Lower leg skin (tissue), 4 donors: ENCODE data around the gene NELL1. TPM values are rescaled to one million over a fixed set of nuclear protein-coding genes. Genes with fewer than 3 reads are reported as not detected.

Experiments
- DNase-seq, 2 donors: peaks; one replicate each; pipeline ENCODE4 v3.0.0-alpha.2; 2019; ENCODE audit warnings: low spot score in 2 of 2
- H3K4me3 ChIP-seq: fragments of 200-600 bp; sonication (generic); 2 replicates; pipeline ENCODE4 v1.5.1; 2017; ENCODE audit warnings: mild to moderate bottlenecking, low read depth; ENCODE audit not compliant: poor library complexity, severe bottlenecking
- POLR2A ChIP-seq, 2 donors: fragments of 450-650 bp; IDR thresholded peaks; one replicate each; pipeline ENCODE4 v1.6.1; 2016 to 2017; ENCODE audit warnings: antibody characterized with exemption in 2 of 2, mild to moderate bottlenecking in 1 of 2, moderate library complexity in 1 of 2
- WGBS, 2 donors: methylation state at CpG; one replicate each; pipeline ENCODE4 v1.1.5; 2018; 5-methylcytosine and 5-hydroxymethylcytosine counted together
- intact Hi-C: fragments of 100-400 bp; cut with DNase I; formaldehyde crosslinking; loops from one replicate; pipeline ENCODE4 v1.15.0; 2023; ENCODE audit warnings: low total_unique reads
- total RNA-seq, 4 donors: library from RNA; depleted of rRNA; stranded (reverse); fragments of >200 nt; gene quantifications; one replicate each; pipeline ENCODE4 v1.1.0, GENCODE V29; 2016
- TF ChIP-seq, protein P1 (sequence below), 3 donors: fragments of 450-650 bp; IDR thresholded peaks; one replicate each; pipeline ENCODE4 v1.5.1; 2016; ENCODE audit warnings: antibody characterized with exemption in 3 of 3, mild to moderate bottlenecking in 3 of 3, moderate library complexity in 2 of 3

Gene NELL1
- total RNA-seq, 4 donors from 2014 or later = 0.12 to 0.29 (median 0.14) TPM

DNA sequence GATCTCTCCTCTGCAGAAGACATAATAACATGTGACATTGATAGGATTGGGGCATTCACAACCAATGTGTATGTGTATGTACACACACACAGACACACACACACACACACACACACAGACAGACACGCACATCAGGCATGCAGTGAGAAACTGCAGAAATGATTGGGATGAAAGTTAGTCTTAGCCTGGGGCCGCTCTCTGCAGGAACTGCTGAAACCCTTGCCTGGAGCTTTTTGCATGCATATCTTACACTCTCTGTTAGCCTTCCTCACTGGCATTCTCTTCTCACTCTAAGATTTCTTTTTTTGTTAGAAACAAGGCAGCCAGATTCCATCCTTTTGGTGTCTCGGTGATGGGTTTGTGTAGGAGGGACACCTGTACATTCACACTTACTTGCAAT lies 337.9 kb downstream of the NELL1 start:
- TF ChIP-seq, protein P1, sequence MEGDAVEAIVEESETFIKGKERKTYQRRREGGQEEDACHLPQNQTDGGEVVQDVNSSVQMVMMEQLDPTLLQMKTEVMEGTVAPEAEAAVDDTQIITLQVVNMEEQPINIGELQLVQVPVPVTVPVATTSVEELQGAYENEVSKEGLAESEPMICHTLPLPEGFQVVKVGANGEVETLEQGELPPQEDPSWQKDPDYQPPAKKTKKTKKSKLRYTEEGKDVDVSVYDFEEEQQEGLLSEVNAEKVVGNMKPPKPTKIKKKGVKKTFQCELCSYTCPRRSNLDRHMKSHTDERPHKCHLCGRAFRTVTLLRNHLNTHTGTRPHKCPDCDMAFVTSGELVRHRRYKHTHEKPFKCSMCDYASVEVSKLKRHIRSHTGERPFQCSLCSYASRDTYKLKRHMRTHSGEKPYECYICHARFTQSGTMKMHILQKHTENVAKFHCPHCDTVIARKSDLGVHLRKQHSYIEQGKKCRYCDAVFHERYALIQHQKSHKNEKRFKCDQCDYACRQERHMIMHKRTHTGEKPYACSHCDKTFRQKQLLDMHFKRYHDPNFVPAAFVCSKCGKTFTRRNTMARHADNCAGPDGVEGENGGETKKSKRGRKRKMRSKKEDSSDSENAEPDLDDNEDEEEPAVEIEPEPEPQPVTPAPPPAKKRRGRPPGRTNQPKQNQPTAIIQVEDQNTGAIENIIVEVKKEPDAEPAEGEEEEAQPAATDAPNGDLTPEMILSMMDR (IDR thresholded peaks at IDR 0.05) = no peak
- TF ChIP-seq POLR2A (IDR thresholded peaks at IDR 0.05) = no peak
- no peak for DNase-seq
- H3K4me3 ChIP-seq = no peak overlapping the region
- intact Hi-C loops = no loop called here
- 53 to 74% methylated on average over 3 of the region's 3 CpGs for WGBS, 2 donors

DNA sequence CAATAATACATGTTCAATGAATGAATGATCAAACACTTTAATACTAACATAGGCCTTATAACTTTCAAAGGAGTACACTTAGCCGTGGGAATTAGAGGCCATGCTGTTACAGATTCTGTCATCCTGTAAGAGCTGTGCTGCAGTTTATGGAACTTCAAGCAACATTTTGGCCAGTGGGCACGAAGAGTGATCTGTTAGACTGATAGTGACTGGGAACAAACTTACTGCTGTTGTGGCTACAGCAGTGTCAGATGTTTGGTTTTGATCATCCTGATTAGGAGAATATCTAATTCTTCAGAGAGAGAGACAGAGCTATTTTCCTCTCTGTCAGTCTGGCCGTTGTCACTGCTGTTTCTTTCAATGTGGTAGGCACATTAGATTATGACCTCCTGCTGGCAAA lies 348.9 kb downstream of the NELL1 start:
- TF ChIP-seq, protein P1 (IDR thresholded peaks at IDR 0.05) = no peak
- no peak for TF ChIP-seq POLR2A (IDR thresholded peaks at IDR 0.05)
- intact Hi-C loops = loop anchor here (2.0 kb wide), 1 partner anchor 55 kb away; no protein-coding TSS in a partner anchor
- no peak overlapping the region for H3K4me3 ChIP-seq
- 56 to 68% methylated on average over 3 of the region's 3 CpGs for WGBS, 2 donors
- DNase-seq = no peak

DNA sequence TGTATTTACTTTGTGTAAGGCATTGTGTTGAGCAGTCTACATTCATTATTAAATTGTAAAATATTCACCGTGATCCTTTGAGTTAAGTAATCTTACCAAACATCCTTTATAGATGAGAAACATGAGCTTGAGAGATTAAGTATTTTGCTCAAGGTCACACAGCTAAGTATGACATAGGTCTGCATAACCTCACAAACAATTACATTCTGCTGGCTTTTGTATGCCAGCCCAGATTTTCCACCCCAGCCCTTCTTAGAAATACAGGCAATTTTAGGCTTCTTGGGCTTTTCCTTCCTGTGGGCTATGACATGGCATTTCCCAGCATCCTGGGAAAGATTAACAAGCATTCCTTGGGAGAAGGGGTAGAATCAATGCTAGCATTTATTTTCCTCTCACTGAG lies 357.3 kb downstream of the NELL1 start:
- DNase-seq = no peak
- TF ChIP-seq POLR2A (IDR thresholded peaks at IDR 0.05) = no peak
- TF ChIP-seq, protein P1 (IDR thresholded peaks at IDR 0.05) = no peak
- intact Hi-C loops = no loop called here
- WGBS, 2 donors = 65 to 71% methylated on average over 1 of the region's 1 CpG
- no peak overlapping the region for H3K4me3 ChIP-seq

DNA sequence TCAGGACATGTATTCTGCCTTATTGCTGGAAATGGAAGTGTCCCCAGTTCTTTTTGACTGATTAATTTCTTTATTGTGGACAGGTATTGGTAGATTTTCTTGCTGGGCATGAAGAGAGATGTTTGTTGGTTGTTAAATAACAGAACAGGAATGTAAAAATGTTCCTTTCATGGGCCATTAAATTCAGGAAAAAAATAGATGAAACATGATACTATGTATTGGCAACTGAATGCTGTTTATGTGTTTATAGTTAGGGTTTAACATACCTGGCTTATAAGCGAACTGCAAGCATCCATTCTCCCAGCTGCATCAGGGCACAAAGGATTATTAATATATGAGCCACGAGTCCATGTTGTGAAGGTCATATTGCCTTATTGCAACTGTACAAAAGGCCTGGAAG lies 368.5 kb downstream of the NELL1 start:
- intact Hi-C loops = no loop called here
- H3K4me3 ChIP-seq = no peak overlapping the region
- 52 to 58% methylated on average over 2 of the region's 2 CpGs for WGBS, 2 donors
- DNase-seq = no peak
- TF ChIP-seq, protein P1 (IDR thresholded peaks at IDR 0.05) = no peak
- no peak for TF ChIP-seq POLR2A (IDR thresholded peaks at IDR 0.05)

DNA sequence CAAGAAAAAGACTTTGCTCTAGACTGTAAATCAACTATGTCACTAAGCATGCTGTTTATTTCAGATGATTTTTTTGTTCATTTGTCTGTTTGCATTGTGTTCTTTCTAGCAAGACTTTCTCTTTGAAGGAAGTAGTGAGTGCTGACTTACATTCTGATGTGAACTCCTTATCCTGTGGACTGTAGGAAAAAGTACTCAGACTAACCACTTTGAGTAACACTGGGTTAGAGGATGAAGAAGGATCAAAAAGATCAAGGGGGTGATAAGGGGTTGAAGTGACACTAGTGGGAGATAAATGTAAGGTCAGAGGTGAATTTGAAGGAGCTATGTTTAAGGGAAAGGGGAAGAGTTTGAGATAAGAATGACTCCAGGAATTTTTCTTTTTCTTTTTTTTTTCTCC lies 369.4 kb downstream of the NELL1 start:
- TF ChIP-seq, protein P1 (IDR thresholded peaks at IDR 0.05) = no peak
- no peak for TF ChIP-seq POLR2A (IDR thresholded peaks at IDR 0.05)

DNA sequence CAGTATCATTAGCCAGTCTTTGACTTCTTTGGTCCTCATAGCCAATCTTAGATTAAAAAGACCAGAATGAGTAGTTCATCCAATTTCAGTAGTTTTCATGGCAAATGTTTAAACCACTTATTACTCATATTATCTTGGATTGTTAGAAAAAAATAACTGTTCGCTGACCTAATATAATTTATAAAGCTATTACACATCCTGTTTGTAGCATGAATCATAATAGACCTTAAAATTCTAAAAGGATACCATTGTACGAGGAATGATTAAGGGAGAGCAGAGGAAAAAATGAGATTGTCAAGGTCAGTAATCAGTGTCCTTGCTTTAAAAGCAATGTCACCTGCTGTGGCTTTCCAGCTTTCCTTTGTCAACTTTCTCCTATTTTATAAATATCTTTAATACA lies 371.2 kb downstream of the NELL1 start:
- H3K4me3 ChIP-seq = no peak overlapping the region
- 78 to 81% methylated on average over 2 of the region's 2 CpGs for WGBS, 2 donors
- intact Hi-C loops = no loop called here
- TF ChIP-seq, protein P1 (IDR thresholded peaks at IDR 0.05) = no peak
- TF ChIP-seq POLR2A (IDR thresholded peaks at IDR 0.05) = no peak
- no peak for DNase-seq

More for the DNA sequence above, 369.4 kb downstream of the NELL1 start:
- no peak for DNase-seq
- intact Hi-C loops = no loop called here
- no peak overlapping the region for H3K4me3 ChIP-seq
